Activated CD8-positive, alpha-beta T cell treated with anti-CD3 and anti-CD28 coated beads, Interleukin-2, amount 10 ng/mL, durations not matched to agents 7 days and 5 days (primary cell): Measurements from ENCODE around the gene ARHGAP26. TPM values are rescaled to one million over a fixed set of nuclear protein-coding genes. Genes with fewer than 3 reads are reported as not detected.

Experiments used
- ATAC-seq: fragments of 150-1000 bp; cut with Tn5 transposase; one replicate; pipeline ENCODE4 v1.10.0; 2021; ENCODE audit warnings: moderate library complexity
- CTCF ChIA-PET: fragments of 350-600 bp; sonication (Branson Sonifier 250); formaldehyde crosslinking; loops from one replicate; lab custom pipeline; 2021; ENCODE audit warnings: antibody characterized with exemption; lab: Charles Lee
- POLR2A ChIA-PET: fragments of 350-600 bp; sonication (Branson Sonifier 250); formaldehyde crosslinking; loops from one replicate; lab custom pipeline; 2021; ENCODE audit warnings: antibody characterized with exemption; lab: Charles Lee
- DNase-seq: peaks from one replicate; pipeline ENCODE4 v3.0.0-alpha.2; 2020
- H3K27ac Mint-ChIP-seq: one replicate; pipeline ENCODE4 v1.8.0; 2021; ENCODE audit warnings: mild to moderate bottlenecking, mixed read lengths
- H3K27me3 Mint-ChIP-seq: one replicate; pipeline ENCODE4 v1.8.0; 2021; ENCODE audit warnings: low read depth, mixed read lengths
- H3K36me3 Mint-ChIP-seq: one replicate; pipeline ENCODE4 v1.8.0; 2021; ENCODE audit warnings: low read depth, mixed read lengths
- H3K4me1 Mint-ChIP-seq: one replicate; pipeline ENCODE4 v1.8.0; 2021; ENCODE audit warnings: low read depth, mixed read lengths
- H3K4me3 Mint-ChIP-seq: one replicate; pipeline ENCODE4 v1.8.0; 2021; ENCODE audit warnings: mild to moderate bottlenecking, mixed read lengths
- H3K9me3 Mint-ChIP-seq: one replicate; pipeline ENCODE4 v1.8.0; 2022; ENCODE audit warnings: mixed read lengths; ENCODE audit not compliant: insufficient read depth
- total RNA-seq, 2 experiments: library from RNA; stranded (reverse); gene quantifications; one replicate each; pipeline ENCODE4 v1.2.3, GENCODE V29; 2021

ARHGAP26 gene
- total RNA-seq, 2 experiments from 2014 or later: 25.4 to 30.3 TPM

DNA sequence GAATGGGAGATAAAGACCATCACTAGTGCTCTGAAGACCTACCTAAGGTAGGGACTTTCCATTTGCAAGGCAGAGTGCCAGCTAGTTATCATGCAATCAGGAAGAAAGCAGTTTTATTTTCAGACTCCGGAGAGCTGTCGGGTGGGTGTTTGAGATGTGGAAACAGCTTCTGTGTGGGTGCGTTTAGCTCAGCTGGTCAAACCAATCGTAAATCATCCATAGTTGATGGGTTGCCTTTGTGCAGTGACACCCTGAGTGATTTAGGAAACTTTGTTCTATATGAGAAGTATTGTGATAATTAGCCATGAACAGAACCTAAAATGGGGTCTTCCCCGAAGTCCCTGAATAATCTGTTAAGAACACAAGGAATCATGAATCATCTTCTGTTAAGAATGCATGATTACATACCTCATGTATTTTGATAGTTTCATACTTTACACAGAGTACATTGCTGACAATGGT, 284.3 kb downstream of the ARHGAP26 start:
- Mint-ChIP-seq H3K27ac (no peak overlapping the region), H3K4me1 (peaks cover 36% of the 10 kb centered on the region)

DNA sequence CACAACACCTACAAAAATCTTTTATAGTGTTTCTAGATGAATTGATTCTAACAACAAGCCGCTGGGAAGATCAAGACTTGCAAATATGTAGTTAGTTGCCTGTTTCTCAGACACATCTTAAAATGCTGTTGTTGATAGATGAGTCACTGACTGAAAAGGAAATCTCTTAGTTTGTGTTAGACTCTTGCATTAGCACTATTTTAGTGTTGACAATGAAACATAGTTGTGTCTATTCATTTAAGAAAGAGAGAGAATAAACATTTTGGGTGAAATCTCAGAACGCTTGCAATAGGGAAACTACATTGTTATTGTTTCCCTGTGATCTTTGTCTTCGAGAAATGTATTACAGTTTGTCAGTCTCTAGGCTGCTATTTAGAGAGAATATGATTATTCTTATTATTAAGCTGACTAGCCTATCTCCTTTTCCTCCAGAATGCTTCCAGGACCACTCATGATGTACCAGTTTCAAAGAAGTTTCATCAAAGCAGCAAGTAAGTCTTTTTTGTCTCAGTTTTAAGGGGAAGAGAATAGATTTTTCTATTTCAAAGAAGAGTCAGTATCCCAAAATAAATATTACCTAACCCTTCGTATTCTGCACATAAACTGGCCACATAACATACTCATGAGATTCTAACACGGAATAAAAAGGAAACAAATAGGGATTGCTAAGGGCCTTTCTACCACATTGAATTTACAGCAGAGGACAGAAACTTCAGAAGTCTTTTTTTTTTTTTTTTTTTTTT, 285.6 kb downstream of the ARHGAP26 start:
- Mint-ChIP-seq H3K4me3 (no peak overlapping the region), H3K4me1 (peaks cover 36% of the 10 kb centered on the region), H3K27me3 (no peaks in the 10 kb centered on the region), H3K9me3 (no peaks in the 10 kb centered on the region), H3K27ac (no peak overlapping the region), H3K36me3 (peaks cover 42% of the 10 kb centered on the region)
- ATAC-seq: no peak
- ChIA-PET CTCF (no interaction called here), POLR2A (no interaction called here)
- DNase-seq: no peak

More for the DNA sequence above, 284.3 kb downstream of the ARHGAP26 start:
- no peak for DNase-seq
- POLR2A ChIA-PET: no interaction called here
- Mint-ChIP-seq H3K36me3 (peaks cover 43% of the 10 kb centered on the region), H3K4me3 (no peak overlapping the region), H3K9me3 (no peaks in the 10 kb centered on the region), H3K27me3 (no peaks in the 10 kb centered on the region)
- CTCF ChIA-PET: no interaction called here
- ATAC-seq: peak; percentile 30

- Mint-ChIP-seq H3K4me3 (no peak overlapping the region), H3K4me1 (peaks cover 36% of the 10 kb centered on the region), H3K27me3 (no peaks in the 10 kb centered on the region), H3K36me3 (peaks cover 40% of the 10 kb centered on the region), H3K9me3 (no peaks in the 10 kb centered on the region), H3K27ac (no peak overlapping the region)
- no peak for ATAC-seq
- POLR2A ChIA-PET: no interaction called here
- no peak for DNase-seq
- CTCF ChIA-PET: no interaction called here
These were observed 286.1 kb downstream of the ARHGAP26 start for GRCh38 chr5:143056339-143056704.

DNA sequence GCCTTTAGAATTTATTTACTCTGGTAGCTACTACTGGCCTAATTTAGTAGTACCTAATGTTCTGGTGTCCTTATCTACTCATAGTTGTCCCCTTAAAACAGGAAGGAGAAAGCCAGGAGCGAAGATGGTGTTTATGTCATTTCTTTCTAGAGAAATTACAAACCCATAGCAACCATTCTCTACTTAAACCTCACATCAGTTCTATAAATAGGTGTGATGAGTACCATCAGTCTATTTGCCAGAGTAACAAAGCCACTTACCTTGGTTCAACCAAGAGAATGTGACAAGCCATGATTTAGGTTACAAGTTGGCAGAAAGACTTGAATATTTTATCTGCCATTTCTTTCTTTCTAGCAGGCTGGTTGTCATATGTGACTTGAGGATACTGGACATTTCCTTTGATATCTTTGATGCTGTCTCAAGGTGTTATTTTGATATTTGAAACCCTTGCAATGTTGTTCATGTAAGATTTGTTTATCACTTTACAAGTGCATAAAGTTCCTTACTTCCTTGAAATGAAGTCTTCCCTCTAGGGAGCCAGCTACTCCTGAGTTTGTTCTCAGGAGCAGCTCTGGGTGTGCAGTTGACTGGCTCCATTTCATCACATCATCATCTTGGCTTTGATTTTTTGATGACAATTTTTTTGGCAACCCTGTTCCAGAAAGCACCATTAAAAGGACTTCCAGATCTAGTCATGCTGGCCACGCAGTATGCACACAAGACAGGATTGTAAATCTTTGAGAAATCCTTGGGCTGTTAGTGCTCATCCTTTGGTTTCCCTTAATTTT, 286.8 kb downstream of the ARHGAP26 start:
- Mint-ChIP-seq H3K4me3 (no peak overlapping the region), H3K27me3 (no peaks in the 10 kb centered on the region), H3K4me1 (peaks cover 35% of the 10 kb centered on the region), H3K27ac (no peak overlapping the region), H3K36me3 (peaks cover 41% of the 10 kb centered on the region), H3K9me3 (no peaks in the 10 kb centered on the region)
- ATAC-seq (no peak), DNase-seq (no peak)
- ChIA-PET CTCF (interaction anchor here (1.0 to 1.3 kb wide), 2 partner anchors 9 to 48 kb away, joined by 3 read pairs; no protein-coding TSS in a partner anchor), POLR2A (no interaction called here)

GRCh38 chr5:143057580-143057999, 287.4 kb downstream of the ARHGAP26 start:
- DNase-seq (no peak), ATAC-seq (no peak)
- Mint-ChIP-seq H3K36me3 (peaks cover 41% of the 10 kb centered on the region), H3K27ac (no peak overlapping the region), H3K9me3 (no peaks in the 10 kb centered on the region), H3K4me3 (no peak overlapping the region), H3K27me3 (no peaks in the 10 kb centered on the region), H3K4me1 (peaks cover 35% of the 10 kb centered on the region)
- ChIA-PET POLR2A (no interaction called here), CTCF (interaction anchor here (1.0 to 1.3 kb wide), 2 partner anchors 9 to 48 kb away, joined by 3 read pairs; no protein-coding TSS in a partner anchor)

DNA sequence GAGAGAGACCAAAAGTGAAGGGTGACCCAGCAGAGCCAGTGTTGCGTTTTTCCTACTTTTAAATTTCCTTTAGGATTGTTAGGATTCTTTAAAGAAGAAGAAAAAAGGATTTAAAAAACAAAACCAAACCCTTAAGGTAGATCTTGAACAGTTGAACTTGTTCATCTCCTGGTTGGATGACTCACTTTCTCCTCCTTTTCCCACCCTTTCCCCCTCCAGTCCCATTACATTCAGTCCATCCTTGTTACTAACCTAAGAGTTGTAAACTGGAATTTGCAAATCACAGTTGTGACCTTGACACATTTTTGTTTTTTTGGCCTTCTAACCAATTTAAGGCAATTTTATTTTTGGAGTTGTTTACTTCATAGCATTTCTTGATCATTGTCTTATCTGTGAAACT, 289.2 kb downstream of the ARHGAP26 start:
- H3K4me3 Mint-ChIP-seq: no peak overlapping the region
- ChIA-PET POLR2A (interaction anchor here (0.5 kb wide), 1 partner anchor 148 kb away, joined by 3 read pairs; no protein-coding TSS in a partner anchor), CTCF (no interaction called here)
- DNase-seq: no peak
- peaks cover 20% of the 10 kb centered on the region for H3K4me1 Mint-ChIP-seq
- peaks cover 47% of the 10 kb centered on the region for H3K36me3 Mint-ChIP-seq
- no peak for ATAC-seq
- H3K27ac Mint-ChIP-seq: no peak overlapping the region
- H3K27me3 Mint-ChIP-seq: no peaks in the 10 kb centered on the region
- H3K9me3 Mint-ChIP-seq: no peaks in the 10 kb centered on the region

DNA sequence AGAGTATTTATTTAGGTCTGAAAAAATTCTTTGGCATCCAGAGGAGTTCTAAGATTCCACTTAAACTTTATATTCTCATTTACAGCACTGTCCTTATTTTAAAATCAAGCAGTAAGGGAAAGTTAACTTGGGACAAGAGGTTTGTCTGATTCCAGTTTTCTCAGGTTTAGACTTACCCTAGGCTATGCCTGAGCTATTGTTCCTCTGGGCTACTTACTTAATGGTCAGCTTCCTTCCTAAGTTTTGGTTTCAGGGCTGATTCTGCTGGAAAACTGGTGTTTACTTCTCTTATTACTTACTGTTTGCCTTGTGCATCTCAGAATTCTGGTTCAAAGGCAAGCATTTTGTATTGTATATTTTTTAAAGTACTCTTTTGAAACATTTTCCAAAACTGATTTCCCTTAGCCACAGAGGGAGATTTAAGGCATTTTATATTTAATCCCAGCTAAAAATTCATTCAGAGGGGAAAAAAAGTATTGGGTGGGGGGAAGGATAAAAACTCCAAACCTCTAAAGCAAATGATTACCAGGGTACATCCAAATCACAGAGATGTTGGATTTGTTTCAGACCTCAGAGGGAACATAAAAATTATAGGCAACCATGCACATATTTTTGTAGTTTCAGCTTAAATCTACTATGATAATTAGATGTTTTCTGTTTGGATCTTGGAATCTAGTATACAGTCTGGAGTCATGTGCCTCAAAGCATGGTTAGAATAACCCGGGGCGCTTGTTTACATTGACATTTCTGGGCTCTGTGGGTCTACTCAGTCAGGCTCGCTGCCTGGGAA, 290.0 kb downstream of the ARHGAP26 start:
- ATAC-seq: no peak
- no peak for DNase-seq
- no peak overlapping the region for H3K27ac Mint-ChIP-seq
- peaks cover 50% of the 10 kb centered on the region for H3K36me3 Mint-ChIP-seq
- no peak overlapping the region for H3K4me3 Mint-ChIP-seq
- ChIA-PET CTCF (interaction anchor here (1.2 kb wide), 1 partner anchor 58 kb away, joined by 3 read pairs; no protein-coding TSS in a partner anchor), POLR2A (no interaction called here)
- peaks cover 13% of the 10 kb centered on the region for H3K4me1 Mint-ChIP-seq
- H3K27me3 Mint-ChIP-seq: no peaks in the 10 kb centered on the region
- no peaks in the 10 kb centered on the region for H3K9me3 Mint-ChIP-seq

- Mint-ChIP-seq H3K27ac (no peak overlapping the region), H3K27me3 (no peaks in the 10 kb centered on the region), H3K4me1 (peaks cover 6% of the 10 kb centered on the region), H3K4me3 (no peak overlapping the region), H3K36me3 (peaks cover 48% of the 10 kb centered on the region), H3K9me3 (no peaks in the 10 kb centered on the region)
- CTCF ChIA-PET: interaction anchor here (1.2 kb wide), 1 partner anchor 59 kb away, joined by 3 read pairs; no protein-coding TSS in a partner anchor
- DNase-seq (no peak), ATAC-seq (no peak)
- POLR2A ChIA-PET: no interaction called here
These were observed 291.2 kb downstream of the ARHGAP26 start for GRCh38 chr5:143061161-143061945.

- POLR2A ChIA-PET: interaction anchor here (0.5 kb wide), 1 partner anchor 532 kb away, joined by 3 read pairs; no protein-coding TSS in a partner anchor
- Mint-ChIP-seq H3K27me3 (no peaks in the 10 kb centered on the region), H3K36me3 (peaks cover 46% of the 10 kb centered on the region), H3K4me1 (peaks cover 9% of the 10 kb centered on the region), H3K9me3 (no peaks in the 10 kb centered on the region), H3K27ac (no peak overlapping the region), H3K4me3 (no peak overlapping the region)
- CTCF ChIA-PET: no interaction called here
- no peak for DNase-seq
- no peak for ATAC-seq
These were observed 292.2 kb downstream of the ARHGAP26 start for GRCh38 chr5:143062379-143062778.

GRCh38 chr5:143063175-143063970, 293.2 kb downstream of the ARHGAP26 start:
- Mint-ChIP-seq H3K36me3 (peaks cover 40% of the 10 kb centered on the region), H3K4me3 (no peak overlapping the region), H3K9me3 (no peaks in the 10 kb centered on the region), H3K27me3 (no peaks in the 10 kb centered on the region), H3K27ac (no peak overlapping the region), H3K4me1 (peaks cover 9% of the 10 kb centered on the region)
- DNase-seq (no peak), ATAC-seq (no peak)
- ChIA-PET POLR2A (no interaction called here), CTCF (no interaction called here)
